LHCN-M2 (cell line): ENCODE results near the gene HS3ST6. TPM values are rescaled to one million over a fixed set of nuclear protein-coding genes. Genes with fewer than 3 reads are reported as not detected.
"Not testable (repeated sequence)": the region's sequence is repeated elsewhere in the genome, so short reads cannot be mapped to it uniquely, and the experiment has no call there.

Experiments used
- DNase-seq: peaks from one replicate; pipeline ENCODE4 v3.0.0-alpha.2; 2012; ENCODE audit warnings: low read depth
- total RNA-seq: library from RNA; depleted of rRNA; stranded (reverse); fragments of >200 nt; gene quantifications from 2 replicates; pipeline ENCODE4 v1.2.3, GENCODE V29; 2014

Gene HS3ST6
- total RNA-seq, 1 experiment from 2014 or later, result not detected

GRCh38 chr16:1926271-1926670 lies 8.1 kb upstream of the HS3ST6 start:
- no peak for DNase-seq

GRCh38 chr16:1924095-1924494 lies 5.9 kb upstream of the HS3ST6 start:
- DNase-seq, result no peak

GRCh38 chr16:1923299-1924034 lies 5.3 kb upstream of the HS3ST6 start:
- DNase-seq, result no peak

- DNase-seq, result no peak
These were observed 4.1 kb upstream of the HS3ST6 start for GRCh38 chr16:1922357-1922756.

GRCh38 chr16:1920727-1921171 lies 2.5 kb upstream of the HS3ST6 start:
- no peak for DNase-seq

- DNase-seq, result not testable (repeated sequence)
These were observed 1.9 kb upstream of the HS3ST6 start for GRCh38 chr16:1920122-1920521.

- no peak for DNase-seq
These were observed 1.2 kb upstream of the HS3ST6 start for GRCh38 chr16:1919327-1919998.

- no peak for DNase-seq
These were observed 407 bp downstream of the HS3ST6 start for GRCh38 chr16:1917665-1918350.

- no peak for DNase-seq
These were observed 1.1 kb downstream of the HS3ST6 start for GRCh38 chr16:1917056-1917664.

- DNase-seq, result no peak
These were observed 1.6 kb downstream of the HS3ST6 start for GRCh38 chr16:1916640-1916990.

GRCh38 chr16:1915732-1916639 lies 2.2 kb downstream of the HS3ST6 start:
- DNase-seq, result no peak

- DNase-seq, result no peak
These were observed 3.2 kb downstream of the HS3ST6 start for GRCh38 chr16:1914988-1915387.

GRCh38 chr16:1914084-1914608 lies 4.1 kb downstream of the HS3ST6 start:
- DNase-seq, result no peak

- DNase-seq, result no peak
These were observed 4.7 kb downstream of the HS3ST6 start for GRCh38 chr16:1913327-1914083.

- DNase-seq, result no peak
These were observed 6.0 kb downstream of the HS3ST6 start for GRCh38 chr16:1912215-1912543.

GRCh38 chr16:1911467-1912214 lies 6.6 kb downstream of the HS3ST6 start:
- DNase-seq, result no peak

- DNase-seq, result no peak
These were observed 8.5 kb downstream of the HS3ST6 start for GRCh38 chr16:1909561-1910231.

GRCh38 chr16:1908983-1909382 lies 9.2 kb downstream of the HS3ST6 start:
- DNase-seq, result no peak

GRCh38 chr16:1908184-1908583 lies 10.0 kb downstream of the HS3ST6 start:
- DNase-seq, result no peak
